GM12878 (cell line): ENCODE data around the gene VCL. TPM values are rescaled to one million over a fixed set of nuclear protein-coding genes. Genes with fewer than 3 reads are reported as not detected.
A peak's percentile ranks its signal among the peaks of the same experiment; 100 is the strongest.

Source experiments
- BRCA1 ChIP-seq: IDR thresholded peaks from 2 replicates; pipeline ENCODE4 v1.6.1; 2011; ENCODE audit warnings: low read depth, low read length, improper control_type of control experiment
- CREM ChIP-seq: IDR thresholded peaks from 2 replicates; pipeline ENCODE4 v1.6.1; 2014; ENCODE audit warnings: antibody characterized with exemption, low read depth
- ETV6 ChIP-seq, 2 experiments: fragments of 450-650 bp in 1 of 2; IDR thresholded peaks in 1 of 2; conservative IDR thresholded peaks in 1 of 2; 2 replicates each; pipeline ENCODE4 v1.6.1; 2014; ENCODE audit warnings: antibody characterized with exemption in 1 of 2, borderline replicate concordance in 1 of 2, low read depth in 1 of 2, mild to moderate bottlenecking in 1 of 2, moderate library complexity in 1 of 2
- IKZF2 ChIP-seq, 2 experiments: fragments of 450-650 bp; IDR thresholded peaks; 2 replicates each; pipeline ENCODE4 v1.6.1; 2017; ENCODE audit warnings: mild to moderate bottlenecking in 2 of 2, moderate library complexity in 2 of 2
- IRF4 ChIP-seq: IDR thresholded peaks from 2 replicates; pipeline ENCODE4 v1.6.1; 2011; ENCODE audit warnings: low read depth, low read length
- NKRF ChIP-seq: fragments of 450-650 bp; conservative IDR thresholded peaks from 2 replicates; pipeline ENCODE4 v1.6.1; 2017; ENCODE audit warnings: mild to moderate bottlenecking, moderate library complexity
- NRF1 ChIP-seq: conservative IDR thresholded peaks from 2 replicates; pipeline ENCODE4 v1.6.1; 2011; ENCODE audit warnings: mild to moderate bottlenecking, low read depth, low read length, improper control_type of control experiment
- POU2F2 ChIP-seq: IDR thresholded peaks from 3 replicates; pipeline ENCODE4 v1.6.1; 2011; ENCODE audit warnings: low read depth, mild to moderate bottlenecking, low read length, borderline replicate concordance
- RBBP5 ChIP-seq: fragments of 200-600 bp; sonication (generic); conservative IDR thresholded peaks from 2 replicates; pipeline ENCODE4 v1.6.1; 2016
- polyA plus RNA-seq, 11 experiments: library from polyadenylated mRNA; depleted of rRNA in 4 of 11; unstranded in 6 of 11; stranded (reverse) in 5 of 11; fragments of >200 nt; fragmentation: Nextera tagmentation in 4 of 11; fragmentation: Illumina TruSeq in 1 of 11; extraction: Ambion mirVana in 4 of 11; extraction: Trizol in 1 of 11; gene quantifications; 1 replicate in 1 of 11; 2 replicates in 10 of 11; pipeline versions ENCODE4 v1.2.1 to v1.2.3, GENCODE V29; 2011 to 2016; ENCODE audit warnings: inconsistent platforms in 2 of 11, missing spikeins in 2 of 11, low read depth in 1 of 11
- total RNA-seq, 4 experiments: library from RNA; depleted of rRNA in 3 of 4; stranded (reverse); fragments of >200 nt in 3 of 4; fragmentation: Illumina TruSeq in 1 of 4; extraction: Trizol in 1 of 4; gene quantifications; 2 replicates each; pipeline versions ENCODE4 v1.2.1 to v1.2.3, GENCODE V29; 2013 to 2021
- TF ChIP-seq, protein P1 (sequence below): IDR thresholded peaks from 2 replicates; pipeline ENCODE4 v1.6.1; 2012; ENCODE audit warnings: low read depth, low read length, improper control_type of control experiment
- TF ChIP-seq, protein P2 (sequence below): IDR thresholded peaks from 2 replicates; pipeline ENCODE4 v1.6.1; 2011; ENCODE audit warnings: borderline replicate concordance, low read depth, mild to moderate bottlenecking, moderate library complexity, low read length; ENCODE audit not compliant: insufficient read depth, poor library complexity, severe bottlenecking
- TF ChIP-seq, protein P3 (sequence below): fragments of 450-650 bp; IDR thresholded peaks from 2 replicates; pipeline ENCODE4 v1.6.1; 2017; ENCODE audit warnings: mild to moderate bottlenecking
- TF ChIP-seq, protein P4 (sequence below): fragments of 450-650 bp; IDR thresholded peaks from 2 replicates; pipeline ENCODE4 v1.6.1; 2018; ENCODE audit warnings: borderline replicate concordance, mild to moderate bottlenecking; ENCODE audit not compliant: partially characterized antibody

VCL gene
- total and polyA plus RNA-seq, 10 of the 15 experiments (the other 5 are each of a cell fraction or from before 2014, with no cell fraction given), result 6.7 to 54.6 (median 24.3) TPM

- 0 out of 2 replicates have a peak, but pooled peaks have one; percentile 50 for TF ChIP-seq NKRF
- TF ChIP-seq NRF1, result no peak
- peak; percentile 98 to 99 for TF ChIP-seq IKZF2 (IDR thresholded peaks at IDR 0.05)
- peak; percentile 9; the same call in 1 of the 2 replicates for TF ChIP-seq IRF4
- peak; percentile 79 for TF ChIP-seq CREM
- no peak; the same call in 1 of the 2 replicates for TF ChIP-seq BRCA1
- TF ChIP-seq, protein P1, sequence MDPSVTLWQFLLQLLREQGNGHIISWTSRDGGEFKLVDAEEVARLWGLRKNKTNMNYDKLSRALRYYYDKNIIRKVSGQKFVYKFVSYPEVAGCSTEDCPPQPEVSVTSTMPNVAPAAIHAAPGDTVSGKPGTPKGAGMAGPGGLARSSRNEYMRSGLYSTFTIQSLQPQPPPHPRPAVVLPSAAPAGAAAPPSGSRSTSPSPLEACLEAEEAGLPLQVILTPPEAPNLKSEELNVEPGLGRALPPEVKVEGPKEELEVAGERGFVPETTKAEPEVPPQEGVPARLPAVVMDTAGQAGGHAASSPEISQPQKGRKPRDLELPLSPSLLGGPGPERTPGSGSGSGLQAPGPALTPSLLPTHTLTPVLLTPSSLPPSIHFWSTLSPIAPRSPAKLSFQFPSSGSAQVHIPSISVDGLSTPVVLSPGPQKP, result no peak
- peak; percentile 66; the same call in 2 of the 3 replicates for TF ChIP-seq POU2F2
- TF ChIP-seq, protein P2, sequence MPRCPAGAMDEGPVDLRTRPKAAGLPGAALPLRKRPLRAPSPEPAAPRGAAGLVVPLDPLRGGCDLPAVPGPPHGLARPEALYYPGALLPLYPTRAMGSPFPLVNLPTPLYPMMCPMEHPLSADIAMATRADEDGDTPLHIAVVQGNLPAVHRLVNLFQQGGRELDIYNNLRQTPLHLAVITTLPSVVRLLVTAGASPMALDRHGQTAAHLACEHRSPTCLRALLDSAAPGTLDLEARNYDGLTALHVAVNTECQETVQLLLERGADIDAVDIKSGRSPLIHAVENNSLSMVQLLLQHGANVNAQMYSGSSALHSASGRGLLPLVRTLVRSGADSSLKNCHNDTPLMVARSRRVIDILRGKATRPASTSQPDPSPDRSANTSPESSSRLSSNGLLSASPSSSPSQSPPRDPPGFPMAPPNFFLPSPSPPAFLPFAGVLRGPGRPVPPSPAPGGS, result no peak
- TF ChIP-seq RBBP5, result 0 out of 2 replicates have a peak, but pooled peaks have one; percentile 58
- TF ChIP-seq, protein P3, sequence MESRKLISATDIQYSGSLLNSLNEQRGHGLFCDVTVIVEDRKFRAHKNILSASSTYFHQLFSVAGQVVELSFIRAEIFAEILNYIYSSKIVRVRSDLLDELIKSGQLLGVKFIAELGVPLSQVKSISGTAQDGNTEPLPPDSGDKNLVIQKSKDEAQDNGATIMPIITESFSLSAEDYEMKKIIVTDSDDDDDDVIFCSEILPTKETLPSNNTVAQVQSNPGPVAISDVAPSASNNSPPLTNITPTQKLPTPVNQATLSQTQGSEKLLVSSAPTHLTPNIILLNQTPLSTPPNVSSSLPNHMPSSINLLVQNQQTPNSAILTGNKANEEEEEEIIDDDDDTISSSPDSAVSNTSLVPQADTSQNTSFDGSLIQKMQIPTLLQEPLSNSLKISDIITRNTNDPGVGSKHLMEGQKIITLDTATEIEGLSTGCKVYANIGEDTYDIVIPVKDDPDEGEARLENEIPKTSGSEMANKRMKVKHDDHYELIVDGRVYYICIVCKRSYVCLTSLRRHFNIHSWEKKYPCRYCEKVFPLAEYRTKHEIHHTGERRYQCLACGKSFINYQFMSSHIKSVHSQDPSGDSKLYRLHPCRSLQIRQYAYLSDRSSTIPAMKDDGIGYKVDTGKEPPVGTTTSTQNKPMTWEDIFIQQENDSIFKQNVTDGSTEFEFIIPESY, result no peak
- TF ChIP-seq, protein P4, sequence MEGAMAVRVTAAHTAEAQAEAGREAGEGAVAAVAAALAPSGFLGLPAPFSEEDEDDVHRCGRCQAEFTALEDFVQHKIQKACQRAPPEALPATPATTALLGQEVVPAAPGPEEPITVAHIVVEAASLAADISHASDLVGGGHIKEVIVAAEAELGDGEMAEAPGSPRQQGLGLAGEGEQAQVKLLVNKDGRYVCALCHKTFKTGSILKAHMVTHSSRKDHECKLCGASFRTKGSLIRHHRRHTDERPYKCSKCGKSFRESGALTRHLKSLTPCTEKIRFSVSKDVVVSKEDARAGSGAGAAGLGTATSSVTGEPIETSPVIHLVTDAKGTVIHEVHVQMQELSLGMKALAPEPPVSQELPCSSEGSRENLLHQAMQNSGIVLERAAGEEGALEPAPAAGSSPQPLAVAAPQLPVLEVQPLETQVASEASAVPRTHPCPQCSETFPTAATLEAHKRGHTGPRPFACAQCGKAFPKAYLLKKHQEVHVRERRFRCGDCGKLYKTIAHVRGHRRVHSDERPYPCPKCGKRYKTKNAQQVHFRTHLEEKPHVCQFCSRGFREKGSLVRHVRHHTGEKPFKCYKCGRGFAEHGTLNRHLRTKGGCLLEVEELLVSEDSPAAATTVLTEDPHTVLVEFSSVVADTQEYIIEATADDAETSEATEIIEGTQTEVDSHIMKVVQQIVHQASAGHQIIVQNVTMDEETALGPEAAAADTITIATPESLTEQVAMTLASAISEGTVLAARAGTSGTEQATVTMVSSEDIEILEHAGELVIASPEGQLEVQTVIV, result peak; percentile 8
- peak in 1 of 2 experiments; percentile 81; a peak in 1 of 4 replicates for TF ChIP-seq ETV6 (conservative IDR thresholded peaks at IDR 0.05 in 1 of 2, IDR thresholded peaks at IDR 0.05 in 1 of 2; ENCODE audit: borderline replicate concordance in 1 of 2, low read depth in 1 of 2)
These were observed 41.2 kb upstream of the VCL start (continued) for GRCh38 chr10:73956476-73957359.
